Measurements from ENCODE around the gene NNMT.

Gene NNMT

GRCh38 chr11:114293201-114293711, 2.9 kb upstream of the NNMT start:
- no peaks in the 10 kb centered on the region for H3K9me3 ChIP-seq (ENCODE audit: control insufficient read depth, insufficient read depth, low read length)
- no peaks in the 10 kb centered on the region for H3K36me3 ChIP-seq (ENCODE audit: control insufficient read depth, low read length)
- peaks cover 21% of the 10 kb centered on the region for H3K27me3 ChIP-seq (ENCODE audit: control insufficient read depth, low read length)
- no peak overlapping the region for H3K27ac ChIP-seq (ENCODE audit: low read depth, low read length)
- no peaks in the 10 kb centered on the region for H3K9me2 ChIP-seq (replicated peaks; ENCODE audit: control insufficient read depth, low read length)
- TF ChIP-seq EZH2phosphoT487 (IDR thresholded peaks at IDR 0.05; ENCODE audit: borderline replicate concordance, low read length) (no peak), CTCF (IDR thresholded peaks at IDR 0.05; ENCODE audit: low read depth, low read length, poor library complexity, severe bottlenecking) (no peak)
- no peaks in the 10 kb centered on the region for H3K4me1 ChIP-seq (ENCODE audit: control insufficient read depth, low read length)
- no peaks in the 10 kb centered on the region for H4K20me1 ChIP-seq (ENCODE audit: control insufficient read depth, insufficient read depth, low read depth, low read length)
- H3F3A ChIP-seq (ENCODE audit: control insufficient read depth, insufficient read depth): no peaks in the 10 kb centered on the region
- no peak overlapping the region for H3K4me3 ChIP-seq (ENCODE audit: low read length)
- no peak overlapping the region for H3K4me2 ChIP-seq (ENCODE audit: low read length)
- no peaks in the 10 kb centered on the region for H3K79me2 ChIP-seq (ENCODE audit: control insufficient read depth, low read length)

DNA sequence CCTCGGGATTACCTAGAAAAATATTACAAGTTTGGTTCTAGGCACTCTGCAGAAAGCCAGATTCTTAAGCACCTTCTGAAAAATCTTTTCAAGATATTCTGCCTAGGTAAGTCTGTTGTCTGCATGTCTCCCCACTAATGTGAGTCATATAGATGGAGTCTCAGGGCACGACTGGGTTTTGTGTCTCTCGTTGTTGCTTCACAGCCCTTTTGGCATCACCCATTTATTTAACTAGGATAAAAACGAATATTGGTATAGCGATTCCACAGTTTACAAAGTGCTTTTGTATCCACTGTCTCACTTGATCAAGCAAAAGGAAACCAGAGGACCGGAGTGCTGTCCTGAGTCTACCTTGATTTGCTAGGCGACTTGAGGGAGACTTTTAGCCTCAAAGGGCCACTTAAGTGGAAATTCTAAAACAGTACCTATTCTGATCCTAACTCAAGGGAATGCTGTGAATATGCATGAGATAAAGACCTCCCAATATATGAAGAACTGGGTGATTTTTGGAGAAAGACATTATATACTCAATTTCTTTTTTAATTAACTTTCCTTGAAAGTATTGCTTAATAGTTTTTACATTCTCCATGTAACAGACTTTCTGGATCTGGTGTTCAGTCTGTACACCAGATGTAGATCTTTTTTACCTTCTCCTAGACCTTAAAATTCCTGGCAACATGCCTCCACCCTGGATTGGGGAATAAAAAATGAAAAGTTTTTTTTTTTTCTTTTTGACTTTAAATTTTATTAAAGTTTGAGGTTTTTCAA, 590 bp downstream of the NNMT start:
- no peaks in the 10 kb centered on the region for H3K79me2 ChIP-seq (ENCODE audit: control insufficient read depth, low read length)

GRCh38 chr11:114297806-114298709, 1.9 kb downstream of the NNMT start:
- H3K9me3 ChIP-seq (ENCODE audit: control insufficient read depth, insufficient read depth, low read length): no peaks in the 10 kb centered on the region
- no peaks in the 10 kb centered on the region for H3K79me2 ChIP-seq (ENCODE audit: control insufficient read depth, low read length)
- no peaks in the 10 kb centered on the region for H4K20me1 ChIP-seq (ENCODE audit: control insufficient read depth, insufficient read depth, low read depth, low read length)
- no peak overlapping the region for H3K4me2 ChIP-seq (ENCODE audit: low read length)
- H3K9me2 ChIP-seq (replicated peaks; ENCODE audit: control insufficient read depth, low read length): no peaks in the 10 kb centered on the region
- no peak overlapping the region for H3K27ac ChIP-seq (ENCODE audit: low read depth, low read length)
- no peaks in the 10 kb centered on the region for H3K4me1 ChIP-seq (ENCODE audit: control insufficient read depth, low read length)
- TF ChIP-seq CTCF (IDR thresholded peaks at IDR 0.05; ENCODE audit: low read depth, low read length, poor library complexity, severe bottlenecking) (no peak), EZH2phosphoT487 (IDR thresholded peaks at IDR 0.05; ENCODE audit: borderline replicate concordance, low read length) (no peak)
- no peaks in the 10 kb centered on the region for H3K36me3 ChIP-seq (ENCODE audit: control insufficient read depth, low read length)
- no peaks in the 10 kb centered on the region; the same call in 1 of the 2 replicates for H3K27me3 ChIP-seq (ENCODE audit: control insufficient read depth, low read length)
- no peak overlapping the region for H3K4me3 ChIP-seq (ENCODE audit: low read length)
- no peaks in the 10 kb centered on the region for H3F3A ChIP-seq (ENCODE audit: control insufficient read depth, insufficient read depth)

More for the DNA sequence above, 590 bp downstream of the NNMT start:
- no peak overlapping the region for H3K4me2 ChIP-seq (ENCODE audit: low read length)
- no peak for TF ChIP-seq EZH2phosphoT487 (IDR thresholded peaks at IDR 0.05; ENCODE audit: borderline replicate concordance, low read length)
- no peak for TF ChIP-seq CTCF (IDR thresholded peaks at IDR 0.05; ENCODE audit: low read depth, low read length, poor library complexity, severe bottlenecking)
- no peaks in the 10 kb centered on the region for H3F3A ChIP-seq (ENCODE audit: control insufficient read depth, insufficient read depth)
- H3K27ac ChIP-seq (ENCODE audit: low read depth, low read length): no peak overlapping the region
- no peak overlapping the region for H3K4me3 ChIP-seq (ENCODE audit: low read length)
- H3K36me3 ChIP-seq (ENCODE audit: control insufficient read depth, low read length): no peaks in the 10 kb centered on the region
- H4K20me1 ChIP-seq (ENCODE audit: control insufficient read depth, insufficient read depth, low read depth, low read length): no peaks in the 10 kb centered on the region
- no peaks in the 10 kb centered on the region for H3K9me3 ChIP-seq (ENCODE audit: control insufficient read depth, insufficient read depth, low read length)
- no peaks in the 10 kb centered on the region for H3K4me1 ChIP-seq (ENCODE audit: control insufficient read depth, low read length)
- peaks cover 4% of the 10 kb centered on the region for H3K27me3 ChIP-seq (ENCODE audit: control insufficient read depth, low read length)
- H3K9me2 ChIP-seq (replicated peaks; ENCODE audit: control insufficient read depth, low read length): no peaks in the 10 kb centered on the region
